Measurements from ENCODE around the gene GALNT2.

Gene GALNT2

GRCh38 chr1:230295367-230295766, 228.3 kb downstream of the GALNT2 start:
- H3K4me1 ChIP-seq (ENCODE audit: control insufficient read depth, insufficient read depth, low read length) = no peaks in the 10 kb centered on the region
- H3K9me3 ChIP-seq (ENCODE audit: control insufficient read depth, insufficient read depth, low read length) = no peaks in the 10 kb centered on the region
- H3K4me3 ChIP-seq (ENCODE audit: low read depth, low read length) = no peak overlapping the region
- H3K9ac ChIP-seq (ENCODE audit: low read depth, low read length) = no peak overlapping the region
- peaks cover 5% of the 10 kb centered on the region for H3K27me3 ChIP-seq (ENCODE audit: control insufficient read depth, insufficient read depth, low read length)
- no peaks in the 10 kb centered on the region for H3K36me3 ChIP-seq (ENCODE audit: control insufficient read depth, insufficient read depth, low read length)

- H3K27me3 ChIP-seq (ENCODE audit: control insufficient read depth, insufficient read depth, low read length) = no peaks in the 10 kb centered on the region
- H3K4me1 ChIP-seq (ENCODE audit: control insufficient read depth, insufficient read depth, low read length) = no peaks in the 10 kb centered on the region
- H3K36me3 ChIP-seq (ENCODE audit: control insufficient read depth, insufficient read depth, low read length) = no peaks in the 10 kb centered on the region
- no peak overlapping the region for H3K4me3 ChIP-seq (ENCODE audit: low read depth, low read length)
- no peaks in the 10 kb centered on the region for H3K9me3 ChIP-seq (ENCODE audit: control insufficient read depth, insufficient read depth, low read length)
- no peak overlapping the region for H3K9ac ChIP-seq (ENCODE audit: low read depth, low read length)
Observed at GRCh38 chr1:230299191-230300006, 232.4 kb downstream of the GALNT2 start.

GRCh38 chr1:230300322-230301301, 233.6 kb downstream of the GALNT2 start:
- Histone ChIP-seq H3K9me3 (ENCODE audit: control insufficient read depth, insufficient read depth, low read length) (no peaks in the 10 kb centered on the region), H3K36me3 (ENCODE audit: control insufficient read depth, insufficient read depth, low read length) (no peaks in the 10 kb centered on the region), H3K27me3 (ENCODE audit: control insufficient read depth, insufficient read depth, low read length) (no peaks in the 10 kb centered on the region), H3K4me3 (ENCODE audit: low read depth, low read length) (no peak overlapping the region), H3K9ac (ENCODE audit: low read depth, low read length) (no peak overlapping the region), H3K4me1 (ENCODE audit: control insufficient read depth, insufficient read depth, low read length) (no peaks in the 10 kb centered on the region)

- H3K4me3 ChIP-seq (ENCODE audit: low read depth, low read length) = no peak overlapping the region
- no peaks in the 10 kb centered on the region for H3K9me3 ChIP-seq (ENCODE audit: control insufficient read depth, insufficient read depth, low read length)
- H3K4me1 ChIP-seq (ENCODE audit: control insufficient read depth, insufficient read depth, low read length) = no peaks in the 10 kb centered on the region
- H3K27me3 ChIP-seq (ENCODE audit: control insufficient read depth, insufficient read depth, low read length) = no peaks in the 10 kb centered on the region
- H3K9ac ChIP-seq (ENCODE audit: low read depth, low read length) = no peak overlapping the region
- no peaks in the 10 kb centered on the region for H3K36me3 ChIP-seq (ENCODE audit: control insufficient read depth, insufficient read depth, low read length)
Observed at GRCh38 chr1:230301322-230301721, 234.3 kb downstream of the GALNT2 start.

DNA sequence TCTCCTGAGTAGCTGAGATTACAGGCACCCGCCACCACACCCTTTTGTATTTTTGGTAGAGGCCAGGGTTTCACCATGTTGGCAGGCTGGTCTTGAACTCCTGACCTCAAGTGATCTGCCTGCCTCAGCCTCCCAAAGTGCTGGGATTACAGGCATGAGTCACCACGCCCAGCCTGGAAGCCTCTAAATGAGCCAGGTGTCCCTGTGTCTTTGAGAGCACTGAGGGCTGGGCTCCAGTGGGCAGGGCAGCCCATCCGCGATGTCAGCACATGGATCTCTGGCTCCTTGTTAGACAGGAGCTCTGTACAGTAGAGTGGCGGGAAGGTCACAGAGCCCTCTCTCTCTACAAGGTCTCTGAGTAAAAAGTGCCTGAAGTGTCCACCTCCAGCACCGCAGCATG, 234.8 kb downstream of the GALNT2 start:
- Histone ChIP-seq H3K9me3 (ENCODE audit: control insufficient read depth, insufficient read depth, low read length) (no peaks in the 10 kb centered on the region), H3K27me3 (ENCODE audit: control insufficient read depth, insufficient read depth, low read length) (no peaks in the 10 kb centered on the region), H3K36me3 (ENCODE audit: control insufficient read depth, insufficient read depth, low read length) (no peaks in the 10 kb centered on the region), H3K4me3 (ENCODE audit: low read depth, low read length) (no peak overlapping the region), H3K4me1 (ENCODE audit: control insufficient read depth, insufficient read depth, low read length) (no peaks in the 10 kb centered on the region), H3K9ac (ENCODE audit: low read depth, low read length) (no peak overlapping the region)

DNA sequence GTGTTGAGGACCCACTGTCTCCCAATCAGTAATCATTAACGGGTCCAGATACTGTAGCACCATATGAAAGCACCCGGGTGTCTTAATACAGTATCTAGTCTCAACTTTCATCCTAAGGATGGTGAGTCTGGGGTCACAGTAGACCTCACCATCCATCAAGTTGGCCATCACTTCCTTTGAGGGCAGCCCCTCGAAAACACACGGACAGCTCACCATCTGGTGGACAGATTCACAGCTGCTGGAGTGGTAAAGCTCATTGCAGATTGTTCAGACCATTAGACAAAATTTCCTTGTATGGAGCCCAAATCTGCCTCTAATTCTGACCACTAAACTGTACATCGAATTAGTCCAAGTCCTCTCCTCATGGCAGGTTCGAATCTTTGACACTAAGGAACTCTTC, 236.0 kb downstream of the GALNT2 start:
- H3K9me3 ChIP-seq (ENCODE audit: control insufficient read depth, insufficient read depth, low read length) = no peaks in the 10 kb centered on the region
- H3K27me3 ChIP-seq (ENCODE audit: control insufficient read depth, insufficient read depth, low read length) = no peaks in the 10 kb centered on the region
- H3K4me3 ChIP-seq (ENCODE audit: low read depth, low read length) = no peak overlapping the region
- no peaks in the 10 kb centered on the region for H3K36me3 ChIP-seq (ENCODE audit: control insufficient read depth, insufficient read depth, low read length)
- no peak overlapping the region for H3K9ac ChIP-seq (ENCODE audit: low read depth, low read length)
- H3K4me1 ChIP-seq (ENCODE audit: control insufficient read depth, insufficient read depth, low read length) = no peaks in the 10 kb centered on the region

DNA sequence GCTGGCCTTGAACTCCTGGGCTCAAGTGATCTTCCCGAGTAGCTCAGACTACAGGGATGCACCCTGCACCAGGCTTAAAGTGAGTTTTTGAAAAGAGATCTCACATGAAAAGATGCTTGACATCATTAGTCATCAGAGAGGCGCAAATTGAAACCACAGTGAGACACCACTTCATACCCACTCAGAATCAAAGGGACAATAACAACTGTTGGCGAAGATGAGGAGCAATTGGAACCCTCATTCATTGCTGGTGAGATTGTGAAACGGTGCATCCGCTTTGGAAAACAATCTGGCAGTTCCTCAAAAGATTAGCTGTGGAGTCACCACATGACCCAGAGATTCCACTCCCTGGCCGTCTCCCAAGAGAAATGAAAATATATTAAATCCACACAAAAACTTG, 236.8 kb downstream of the GALNT2 start:
- no peak overlapping the region for H3K4me3 ChIP-seq (ENCODE audit: low read depth, low read length)
- H3K36me3 ChIP-seq (ENCODE audit: control insufficient read depth, insufficient read depth, low read length) = no peaks in the 10 kb centered on the region
- no peaks in the 10 kb centered on the region for H3K4me1 ChIP-seq (ENCODE audit: control insufficient read depth, insufficient read depth, low read length)
- no peaks in the 10 kb centered on the region for H3K9me3 ChIP-seq (ENCODE audit: control insufficient read depth, insufficient read depth, low read length)
- H3K9ac ChIP-seq (ENCODE audit: low read depth, low read length) = no peak overlapping the region
- H3K27me3 ChIP-seq (ENCODE audit: control insufficient read depth, insufficient read depth, low read length) = no peaks in the 10 kb centered on the region

GRCh38 chr1:230306169-230306568, 239.1 kb downstream of the GALNT2 start:
- Histone ChIP-seq H3K4me1 (ENCODE audit: control insufficient read depth, insufficient read depth, low read length) (no peaks in the 10 kb centered on the region), H3K27me3 (ENCODE audit: control insufficient read depth, insufficient read depth, low read length) (no peaks in the 10 kb centered on the region)

GRCh38 chr1:230307213-230307612, 240.2 kb downstream of the GALNT2 start:
- H3K9ac ChIP-seq (ENCODE audit: low read depth, low read length) = no peak overlapping the region
- H3K36me3 ChIP-seq (ENCODE audit: control insufficient read depth, insufficient read depth, low read length) = no peaks in the 10 kb centered on the region
- H3K27me3 ChIP-seq (ENCODE audit: control insufficient read depth, insufficient read depth, low read length) = no peaks in the 10 kb centered on the region

More at GRCh38 chr1:230306169-230306568, 239.1 kb downstream of the GALNT2 start:
- H3K9me3 ChIP-seq (ENCODE audit: control insufficient read depth, insufficient read depth, low read length) = no peaks in the 10 kb centered on the region
- no peak overlapping the region for H3K4me3 ChIP-seq (ENCODE audit: low read depth, low read length)
- no peak overlapping the region for H3K9ac ChIP-seq (ENCODE audit: low read depth, low read length)
- no peaks in the 10 kb centered on the region for H3K36me3 ChIP-seq (ENCODE audit: control insufficient read depth, insufficient read depth, low read length)

GRCh38 chr1:230308039-230308438, 241.0 kb downstream of the GALNT2 start:
- Histone ChIP-seq H3K9ac (ENCODE audit: low read depth, low read length) (no peak overlapping the region), H3K27me3 (ENCODE audit: control insufficient read depth, insufficient read depth, low read length) (no peaks in the 10 kb centered on the region), H3K4me3 (ENCODE audit: low read depth, low read length) (no peak overlapping the region), H3K36me3 (ENCODE audit: control insufficient read depth, insufficient read depth, low read length) (no peaks in the 10 kb centered on the region), H3K4me1 (ENCODE audit: control insufficient read depth, insufficient read depth, low read length) (no peaks in the 10 kb centered on the region), H3K9me3 (ENCODE audit: control insufficient read depth, insufficient read depth, low read length) (no peaks in the 10 kb centered on the region)

More at GRCh38 chr1:230307213-230307612, 240.2 kb downstream of the GALNT2 start:
- no peaks in the 10 kb centered on the region for H3K9me3 ChIP-seq (ENCODE audit: control insufficient read depth, insufficient read depth, low read length)
- H3K4me3 ChIP-seq (ENCODE audit: low read depth, low read length) = no peak overlapping the region
- no peaks in the 10 kb centered on the region for H3K4me1 ChIP-seq (ENCODE audit: control insufficient read depth, insufficient read depth, low read length)

DNA sequence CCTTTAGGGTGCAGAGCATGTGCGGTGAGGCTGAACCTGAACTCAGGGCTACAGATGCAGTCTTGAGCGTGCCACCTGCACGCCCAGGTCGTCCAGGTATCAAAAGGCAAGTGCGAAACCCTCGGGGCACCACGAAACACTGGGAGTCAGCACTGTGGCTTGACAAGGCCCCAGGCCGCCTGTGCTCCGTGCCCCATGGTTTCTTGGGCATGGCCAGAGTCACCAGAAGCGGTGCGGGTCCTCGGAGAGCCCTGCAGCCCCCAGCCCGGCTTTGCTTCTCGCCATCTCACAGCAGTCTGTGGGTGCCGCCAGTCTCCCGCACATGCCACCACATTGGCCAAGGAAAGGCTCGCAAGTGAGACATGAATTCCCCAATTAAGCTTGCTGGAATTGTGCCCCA, 241.8 kb downstream of the GALNT2 start:
- Histone ChIP-seq H3K4me1 (ENCODE audit: control insufficient read depth, insufficient read depth, low read length) (no peaks in the 10 kb centered on the region), H3K9ac (ENCODE audit: low read depth, low read length) (no peak overlapping the region), H3K9me3 (ENCODE audit: control insufficient read depth, insufficient read depth, low read length) (no peaks in the 10 kb centered on the region), H3K36me3 (ENCODE audit: control insufficient read depth, insufficient read depth, low read length) (no peaks in the 10 kb centered on the region), H3K4me3 (ENCODE audit: low read depth, low read length) (no peak overlapping the region), H3K27me3 (ENCODE audit: control insufficient read depth, insufficient read depth, low read length) (no peaks in the 10 kb centered on the region)

Measured in iPS-15b (cell line).